Thymus (tissue), 11 donors: ENCODE data around the gene SLC39A6. TPM values are rescaled to one million over a fixed set of nuclear protein-coding genes. Genes with fewer than 3 reads are reported as not detected.

Source experiments
- DNase-seq, 9 donors: peaks; one replicate each; pipeline ENCODE4 v3.0.0-alpha.2; 2013; ENCODE audit warnings: low spot score in 9 of 9, low read depth in 6 of 9, missing footprints in 1 of 9
- H3K27ac ChIP-seq, 2 donors: one replicate each; pipeline ENCODE4 v1.5.1; 2013; ENCODE audit warnings: control low read depth in 1 of 2, low read depth in 1 of 2, low read length in 1 of 2, mild to moderate bottlenecking in 1 of 2, moderate library complexity in 1 of 2
- H3K27me3 ChIP-seq, 2 donors: one replicate each; pipeline ENCODE4 v1.5.1; 2013; ENCODE audit warnings: low read length in 1 of 2; ENCODE audit not compliant: control insufficient read depth in 2 of 2, insufficient read depth in 1 of 2
- H3K36me3 ChIP-seq, 2 donors: one replicate each; pipeline ENCODE4 v1.5.1; 2013; ENCODE audit warnings: low read length in 1 of 2, mild to moderate bottlenecking in 1 of 2, moderate library complexity in 1 of 2; ENCODE audit not compliant: control insufficient read depth in 2 of 2, insufficient read depth in 2 of 2
- H3K4me1 ChIP-seq, 2 donors: one replicate each; pipeline ENCODE4 v1.5.1; 2013; ENCODE audit warnings: low read length in 2 of 2; ENCODE audit not compliant: control insufficient read depth in 2 of 2, insufficient read depth in 2 of 2
- H3K4me3 ChIP-seq, 2 donors: one replicate each; pipeline ENCODE4 v1.5.1; 2013; ENCODE audit warnings: low read length in 2 of 2, control low read depth in 1 of 2, mild to moderate bottlenecking in 1 of 2
- H3K9me3 ChIP-seq, 2 donors: one replicate each; pipeline ENCODE4 v1.5.1; 2013; ENCODE audit warnings: low read length in 1 of 2, mild to moderate bottlenecking in 1 of 2; ENCODE audit not compliant: control insufficient read depth in 2 of 2, insufficient read depth in 1 of 2
- WGBS: extraction: QIAGEN DNeasy Blood & Tissue Kit; methylation state at CpG from one replicate; pipeline ENCODE4 v1.1.7; 2013; 5-methylcytosine and 5-hydroxymethylcytosine counted together
- polyA plus RNA-seq: library from polyadenylated mRNA; stranded (reverse); fragments of 200-250 nt; gene quantifications from one replicate; pipeline ENCODE4 v1.2.3, GENCODE V29; 2013
- total RNA-seq: library from RNA; stranded (reverse); fragments of 120-200 nt; gene quantifications from one replicate; pipeline ENCODE4 v1.2.4, GENCODE V29; 2013
- donor health status: healthy.

The SLC39A6 gene
- total and polyA plus RNA-seq, 2 donors, result 12.8 to 20.5 TPM

- 97% methylated on average over 5 of the region's 5 CpGs for WGBS
- Histone ChIP-seq H3K9me3 (no peaks in the 10 kb centered on the region), H3K4me1 (no peaks in the 10 kb centered on the region), H3K4me3 (no peak overlapping the region), H3K27ac (no peak overlapping the region), H3K36me3 (peaks cover 70 to 79% of the 10 kb centered on the region in 2 donors), H3K27me3 (no peaks in the 10 kb centered on the region)
- no peak for DNase-seq
Measured at GRCh38 chr18:36149514-36150289, 20.6 kb upstream of the SLC39A6 start.

- Histone ChIP-seq H3K36me3 (peaks cover 38 to 71% of the 10 kb centered on the region in 2 donors), H3K4me3 (no peak overlapping the region), H3K27me3 (no peaks in the 10 kb centered on the region), H3K9me3 (no peaks in the 10 kb centered on the region), H3K27ac (no peak overlapping the region), H3K4me1 (no peaks in the 10 kb centered on the region)
- DNase-seq, result no peak
- WGBS, result 98% methylated on average over 1 of the region's 2 CpGs
Measured at GRCh38 chr18:36143391-36143790, 14.3 kb upstream of the SLC39A6 start.

GRCh38 chr18:36142751-36143150 lies 13.6 kb upstream of the SLC39A6 start:
- Histone ChIP-seq H3K4me3 (no peak overlapping the region), H3K9me3 (no peaks in the 10 kb centered on the region), H3K27ac (no peak overlapping the region), H3K27me3 (no peaks in the 10 kb centered on the region), H3K4me1 (no peaks in the 10 kb centered on the region), H3K36me3 (peaks cover 36 to 72% of the 10 kb centered on the region in 2 donors)
- no peak for DNase-seq
- 97% methylated on average over 3 of the region's 3 CpGs for WGBS

- no peak for DNase-seq
- H3K36me3 ChIP-seq, result peaks cover 24 to 71% of the 10 kb centered on the region in 2 donors
- no peak overlapping the region for H3K4me3 ChIP-seq
- 97% methylated on average over 4 of the region's 4 CpGs for WGBS
- no peaks in the 10 kb centered on the region for H3K27me3 ChIP-seq
- no peaks in the 10 kb centered on the region for H3K9me3 ChIP-seq
- H3K4me1 ChIP-seq, result no peaks in the 10 kb centered on the region
- H3K27ac ChIP-seq, result no peak overlapping the region
Measured at GRCh38 chr18:36141576-36141975, 12.4 kb upstream of the SLC39A6 start.

GRCh38 chr18:36139245-36139644 lies 10.1 kb upstream of the SLC39A6 start:
- no peak for DNase-seq
- no peaks in the 10 kb centered on the region for H3K27me3 ChIP-seq
- 92% methylated on average over 5 of the region's 5 CpGs for WGBS
- H3K4me3 ChIP-seq, result no peak overlapping the region
- no peaks in the 10 kb centered on the region for H3K9me3 ChIP-seq
- H3K36me3 ChIP-seq, result peaks cover 18 to 54% of the 10 kb centered on the region in 2 donors
- H3K27ac ChIP-seq, result no peak overlapping the region
- no peaks in the 10 kb centered on the region for H3K4me1 ChIP-seq

GRCh38 chr18:36135264-36135663 lies 6.1 kb upstream of the SLC39A6 start:
- peaks cover 13 to 20% of the 10 kb centered on the region in 2 donors for H3K4me1 ChIP-seq
- H3K36me3 ChIP-seq, result peaks cover 15 to 24% of the 10 kb centered on the region in 2 donors
- 96% methylated on average over 1 of the region's 1 CpG for WGBS
- H3K27me3 ChIP-seq, result no peaks in the 10 kb centered on the region
- H3K27ac ChIP-seq, result no peak overlapping the region
- peaks cover 0 to 2% of the 10 kb centered on the region in 2 donors for H3K9me3 ChIP-seq
- H3K4me3 ChIP-seq, result no peak overlapping the region
- DNase-seq, result no peak

- H3K27ac ChIP-seq, result no peak overlapping the region
- 84% methylated on average over 3 of the region's 3 CpGs for WGBS
- peaks cover 0 to 2% of the 10 kb centered on the region in 2 donors for H3K9me3 ChIP-seq
- peaks cover 0 to 8% of the 10 kb centered on the region in 2 donors for H3K36me3 ChIP-seq
- H3K4me3 ChIP-seq, result no peak overlapping the region
- no peaks in the 10 kb centered on the region for H3K27me3 ChIP-seq
- DNase-seq, result no peak
- peaks cover 15 to 27% of the 10 kb centered on the region in 2 donors for H3K4me1 ChIP-seq
Measured at GRCh38 chr18:36132756-36133155, 3.6 kb upstream of the SLC39A6 start.

- peaks cover 15 to 27% of the 10 kb centered on the region in 2 donors for H3K4me1 ChIP-seq
Measured at GRCh38 chr18:36131692-36132483, 2.7 kb upstream of the SLC39A6 start.

More at GRCh38 chr18:36131692-36132483, 2.7 kb upstream of the SLC39A6 start:
- H3K4me3 ChIP-seq, result no peak overlapping the region
- no peak for DNase-seq
- H3K27ac ChIP-seq, result no peak overlapping the region
- H3K36me3 ChIP-seq, result peaks cover 0 to under 1% of the 10 kb centered on the region in 2 donors
- no peaks in the 10 kb centered on the region for H3K27me3 ChIP-seq
- WGBS, result 96% methylated on average over 9 of the region's 9 CpGs
- H3K9me3 ChIP-seq, result peaks cover 0 to 2% of the 10 kb centered on the region in 2 donors
